ENCODE results near the gene KHK.

KHK gene

DNA sequence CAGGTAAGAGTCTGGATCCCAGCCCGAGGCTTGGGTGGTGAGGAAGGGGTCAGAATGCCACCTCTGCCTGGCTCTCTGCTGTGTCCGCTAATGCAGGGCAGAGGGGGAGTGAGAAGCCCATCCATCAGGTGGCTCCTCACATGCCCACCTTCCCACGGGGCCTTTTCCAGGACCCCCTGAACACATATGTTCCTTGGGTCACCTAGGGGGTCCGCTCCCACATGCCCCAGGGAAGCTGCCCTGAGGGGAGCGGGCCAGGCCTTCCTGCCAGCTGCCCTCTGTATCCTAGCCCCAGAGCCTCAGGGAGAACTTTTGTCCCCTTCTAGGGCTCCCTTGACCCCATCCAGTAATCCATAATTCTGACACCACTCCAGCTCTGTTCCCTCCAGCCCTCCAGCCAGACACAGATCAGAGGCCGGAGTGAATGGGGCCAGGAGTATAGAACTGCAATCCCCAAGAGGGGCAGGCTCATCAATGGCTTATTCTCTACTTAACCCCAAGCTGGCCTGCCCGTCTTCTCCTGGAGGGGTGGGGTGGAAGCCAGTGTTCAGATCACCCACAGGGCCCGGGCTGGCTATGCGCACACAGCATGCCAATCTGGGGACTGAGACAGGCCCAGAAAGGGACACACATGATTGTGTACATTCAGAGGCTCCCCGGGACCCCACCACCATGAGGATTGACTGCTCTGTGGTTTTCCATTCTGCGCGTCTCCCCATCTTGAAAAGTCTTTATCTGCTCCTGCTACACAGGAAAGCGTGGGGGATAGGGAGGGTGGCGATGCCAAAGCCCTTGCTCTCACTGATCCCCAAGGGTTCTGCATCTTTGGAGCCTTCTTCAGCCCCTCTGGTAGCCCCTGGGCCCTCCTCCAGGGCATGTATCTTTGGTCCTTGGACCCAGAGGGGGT, 7.1 kb upstream of the KHK start:
- Histone ChIP-seq H3K36me3 (ENCODE audit: insufficient read depth, low read length) (no peaks in the 10 kb centered on the region), H2AFZ (ENCODE audit: low read length) (no peak overlapping the region), H3K4me1 (ENCODE audit: insufficient read depth, low read length, severe bottlenecking) (peaks cover 28% of the 10 kb centered on the region), H3K9ac (ENCODE audit: low read length) (no peak overlapping the region), H3K4me3 (ENCODE audit: low read depth, low read length, poor library complexity, severe bottlenecking) (no peak overlapping the region), H3K9me3 (ENCODE audit: low read length) (no peaks in the 10 kb centered on the region), H3K79me2 (ENCODE audit: insufficient read depth, low read length) (no peaks in the 10 kb centered on the region), H4K20me1 (ENCODE audit: insufficient read depth, low read length) (no peaks in the 10 kb centered on the region), H3K27ac (ENCODE audit: low read depth, low read length, poor library complexity, severe bottlenecking) (no peak overlapping the region), H3K27me3 (ENCODE audit: insufficient read depth, low read length) (peaks cover 1% of the 10 kb centered on the region; the same call in 1 of the 2 replicates), H3K9me2 (ENCODE audit: low read depth, low read length) (no peaks in the 10 kb centered on the region), H3F3A (ENCODE audit: insufficient read depth, low read length) (no peaks in the 10 kb centered on the region), H3K4me2 (ENCODE audit: low read length) (no peak overlapping the region)
- TF ChIP-seq, protein P1, sequence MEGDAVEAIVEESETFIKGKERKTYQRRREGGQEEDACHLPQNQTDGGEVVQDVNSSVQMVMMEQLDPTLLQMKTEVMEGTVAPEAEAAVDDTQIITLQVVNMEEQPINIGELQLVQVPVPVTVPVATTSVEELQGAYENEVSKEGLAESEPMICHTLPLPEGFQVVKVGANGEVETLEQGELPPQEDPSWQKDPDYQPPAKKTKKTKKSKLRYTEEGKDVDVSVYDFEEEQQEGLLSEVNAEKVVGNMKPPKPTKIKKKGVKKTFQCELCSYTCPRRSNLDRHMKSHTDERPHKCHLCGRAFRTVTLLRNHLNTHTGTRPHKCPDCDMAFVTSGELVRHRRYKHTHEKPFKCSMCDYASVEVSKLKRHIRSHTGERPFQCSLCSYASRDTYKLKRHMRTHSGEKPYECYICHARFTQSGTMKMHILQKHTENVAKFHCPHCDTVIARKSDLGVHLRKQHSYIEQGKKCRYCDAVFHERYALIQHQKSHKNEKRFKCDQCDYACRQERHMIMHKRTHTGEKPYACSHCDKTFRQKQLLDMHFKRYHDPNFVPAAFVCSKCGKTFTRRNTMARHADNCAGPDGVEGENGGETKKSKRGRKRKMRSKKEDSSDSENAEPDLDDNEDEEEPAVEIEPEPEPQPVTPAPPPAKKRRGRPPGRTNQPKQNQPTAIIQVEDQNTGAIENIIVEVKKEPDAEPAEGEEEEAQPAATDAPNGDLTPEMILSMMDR (IDR thresholded peaks at IDR 0.05; ENCODE audit: low read length) = no peak
- TF ChIP-seq EZH2 (IDR thresholded peaks at IDR 0.05; ENCODE audit: borderline replicate concordance, low read length) = no peak

DNA sequence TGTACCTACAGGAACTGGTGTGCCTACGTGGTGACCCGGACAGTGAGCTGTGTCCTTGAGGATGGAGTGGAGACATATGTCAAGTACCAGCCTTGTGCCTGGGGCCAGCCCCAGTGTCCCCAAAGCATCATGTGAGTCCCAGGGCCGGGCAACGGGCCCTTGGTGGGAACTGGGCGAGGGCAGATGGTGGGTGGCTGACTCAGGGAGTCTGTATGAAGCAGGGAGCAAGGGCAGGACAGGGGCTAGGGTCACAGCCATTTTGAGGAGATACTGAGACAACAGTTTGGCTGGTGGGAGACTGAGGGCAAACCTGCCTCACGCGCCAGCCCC, 6.5 kb upstream of the KHK start:
- Histone ChIP-seq H3K79me2 (ENCODE audit: insufficient read depth, low read length) (no peaks in the 10 kb centered on the region), H2AFZ (ENCODE audit: low read length) (no peak overlapping the region), H3K9me3 (ENCODE audit: low read length) (no peaks in the 10 kb centered on the region), H3K4me1 (ENCODE audit: insufficient read depth, low read length, severe bottlenecking) (peaks cover 21% of the 10 kb centered on the region), H4K20me1 (ENCODE audit: insufficient read depth, low read length) (no peaks in the 10 kb centered on the region), H3K27me3 (ENCODE audit: insufficient read depth, low read length) (peaks cover 8% of the 10 kb centered on the region; the same call in 1 of the 2 replicates), H3K36me3 (ENCODE audit: insufficient read depth, low read length) (no peaks in the 10 kb centered on the region), H3K9me2 (ENCODE audit: low read depth, low read length) (no peaks in the 10 kb centered on the region), H3K4me2 (ENCODE audit: low read length) (no peak overlapping the region), H3K27ac (ENCODE audit: low read depth, low read length, poor library complexity, severe bottlenecking) (no peak overlapping the region), H3F3A (ENCODE audit: insufficient read depth, low read length) (no peaks in the 10 kb centered on the region), H3K4me3 (ENCODE audit: low read depth, low read length, poor library complexity, severe bottlenecking) (no peak overlapping the region), H3K9ac (ENCODE audit: low read length) (no peak overlapping the region)
- TF ChIP-seq EZH2 (IDR thresholded peaks at IDR 0.05; ENCODE audit: borderline replicate concordance, low read length) = no peak
- TF ChIP-seq, protein P1 (IDR thresholded peaks at IDR 0.05; ENCODE audit: low read length) = no peak

DNA sequence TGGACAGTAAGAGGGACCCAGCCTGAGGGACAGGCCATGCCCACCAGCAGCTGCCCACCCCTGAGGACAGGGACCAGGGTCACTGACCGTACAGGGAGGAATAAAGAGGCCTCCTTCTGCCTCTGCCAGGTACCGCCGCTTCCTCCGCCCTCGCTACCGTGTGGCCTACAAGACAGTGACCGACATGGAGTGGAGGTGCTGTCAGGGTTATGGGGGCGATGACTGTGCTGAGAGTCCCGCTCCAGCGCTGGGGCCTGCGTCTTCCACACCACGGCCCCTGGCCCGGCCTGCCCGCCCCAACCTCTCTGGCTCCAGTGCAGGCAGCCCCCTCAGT, 6.0 kb upstream of the KHK start:
- Histone ChIP-seq H3K9ac (ENCODE audit: low read length) (no peak overlapping the region), H4K20me1 (ENCODE audit: insufficient read depth, low read length) (no peaks in the 10 kb centered on the region), H3K9me3 (ENCODE audit: low read length) (no peaks in the 10 kb centered on the region), H3K9me2 (ENCODE audit: low read depth, low read length) (no peaks in the 10 kb centered on the region), H2AFZ (ENCODE audit: low read length) (no peak overlapping the region), H3K4me3 (ENCODE audit: low read depth, low read length, poor library complexity, severe bottlenecking) (no peak overlapping the region), H3K27ac (ENCODE audit: low read depth, low read length, poor library complexity, severe bottlenecking) (no peak overlapping the region), H3K4me2 (ENCODE audit: low read length) (no peak overlapping the region), H3F3A (ENCODE audit: insufficient read depth, low read length) (no peaks in the 10 kb centered on the region), H3K4me1 (ENCODE audit: insufficient read depth, low read length, severe bottlenecking) (peaks cover 19% of the 10 kb centered on the region), H3K36me3 (ENCODE audit: insufficient read depth, low read length) (no peaks in the 10 kb centered on the region), H3K27me3 (ENCODE audit: insufficient read depth, low read length) (peaks cover 11% of the 10 kb centered on the region; the same call in 1 of the 2 replicates), H3K79me2 (ENCODE audit: insufficient read depth, low read length) (no peaks in the 10 kb centered on the region)
- TF ChIP-seq, protein P1 (IDR thresholded peaks at IDR 0.05; ENCODE audit: low read length) = no peak
- TF ChIP-seq EZH2 (IDR thresholded peaks at IDR 0.05; ENCODE audit: borderline replicate concordance, low read length) = no peak

All from OCI-LY1 (cell line).